Measurements from ENCODE around the gene AGMAT. TPM values are rescaled to one million over a fixed set of nuclear protein-coding genes. Genes with fewer than 3 reads are reported as not detected.

Gene AGMAT, protein sequence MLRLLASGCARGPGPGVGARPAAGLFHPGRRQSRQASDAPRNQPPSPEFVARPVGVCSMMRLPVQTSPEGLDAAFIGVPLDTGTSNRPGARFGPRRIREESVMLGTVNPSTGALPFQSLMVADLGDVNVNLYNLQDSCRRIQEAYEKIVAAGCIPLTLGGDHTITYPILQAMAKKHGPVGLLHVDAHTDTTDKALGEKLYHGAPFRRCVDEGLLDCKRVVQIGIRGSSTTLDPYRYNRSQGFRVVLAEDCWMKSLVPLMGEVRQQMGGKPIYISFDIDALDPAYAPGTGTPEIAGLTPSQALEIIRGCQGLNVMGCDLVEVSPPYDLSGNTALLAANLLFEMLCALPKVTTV
- 1 to 10 TPM; 1.4 to 3.8 (median 3.0) TPM for total RNA-seq
- 1 to 10 TPM; 2.8 to 6.1 (median 4.2) TPM for polyA plus RNA-seq
- long read RNA-seq, donor 1 = 0 reads
- long read RNA-seq, donor 2 = 0 reads

- peak; percentile 90 for DNase-seq
- WGBS, 5 donors = 2 to 6% (median 4%) methylated on average over 19 to 68 of the region's 68 CpGs
- intact Hi-C loops (cut with DNase I; ENCODE audit: low total_unique reads) = no loop called here
Measured at GRCh38 chr1:15584489-15585363, at the start of gene AGMAT. Gene AGMAT (minus strand): TSS chr1:15585051. CDS start chr1:15584967, 84 bp downstream.

GRCh38 chr1:15633756-15634420, 49.0 kb upstream of the AGMAT start:
- whole genome bisulfite sequencing, 5 donors = 95 to 98% (median 97%) methylated on average over 9 of the region's 9 CpGs
- H3K27ac ChIP-seq = no peak overlapping the region
- no peaks in the 10 kb centered on the region for H3K9me3 ChIP-seq
- TF ChIP-seq POLR2A (IDR thresholded peaks at IDR 0.05) = no peak
- no peak for TF ChIP-seq CTCF (IDR thresholded peaks at IDR 0.05 in 8 of 11, conservative IDR thresholded peaks at IDR 0.05 in 3 of 11)
- no peak for TF ChIP-seq POLR2AphosphoS5 (IDR thresholded peaks at IDR 0.05)
- no peak overlapping the region for H3K4me3 ChIP-seq
- no peak for DNase-seq
- intact Hi-C loops (cut with DNase I; ENCODE audit: low total_unique reads) = no loop called here
- peaks cover 9 to 100% (median 85%) of the 10 kb centered on the region in 6 donors for H3K36me3 ChIP-seq
- no peaks in the 10 kb centered on the region for H3K27me3 ChIP-seq (replicated peaks in 1 of 7)
- H3K4me1 ChIP-seq = peaks cover 0 to 3% (median 0%) of the 10 kb centered on the region in 6 donors

More at GRCh38 chr1:15584489-15585363, at the start of gene AGMAT:
- peak within 1 kb of the TSS; percentile 16 to 82 (median 49) for H3K27ac ChIP-seq
- peak within 1 kb of the TSS; percentile 35 to 74 (median 52) for H3K4me3 ChIP-seq
- H3K36me3 ChIP-seq = peaks cover 0 to 18% (median 0%) of the 10 kb centered on the region in 6 donors
- no peak for TF ChIP-seq POLR2A (IDR thresholded peaks at IDR 0.05)
- TF ChIP-seq POLR2AphosphoS5 (IDR thresholded peaks at IDR 0.05) = peak in 2 of 3 donors; percentile 54 to 56
- peak in 7 of 11 experiments; percentile 5 to 48 (median 31) for TF ChIP-seq CTCF (IDR thresholded peaks at IDR 0.05 in 8 of 11, conservative IDR thresholded peaks at IDR 0.05 in 3 of 11)
- H3K27me3 ChIP-seq (replicated peaks in 1 of 7) = peaks cover 0 to 6% (median 0%) of the 10 kb centered on the region in 7 donors
- H3K9me3 ChIP-seq = no peaks in the 10 kb centered on the region
- H3K4me1 ChIP-seq = peaks cover 0 to 34% (median 22%) of the 10 kb centered on the region in 6 donors

DNA sequence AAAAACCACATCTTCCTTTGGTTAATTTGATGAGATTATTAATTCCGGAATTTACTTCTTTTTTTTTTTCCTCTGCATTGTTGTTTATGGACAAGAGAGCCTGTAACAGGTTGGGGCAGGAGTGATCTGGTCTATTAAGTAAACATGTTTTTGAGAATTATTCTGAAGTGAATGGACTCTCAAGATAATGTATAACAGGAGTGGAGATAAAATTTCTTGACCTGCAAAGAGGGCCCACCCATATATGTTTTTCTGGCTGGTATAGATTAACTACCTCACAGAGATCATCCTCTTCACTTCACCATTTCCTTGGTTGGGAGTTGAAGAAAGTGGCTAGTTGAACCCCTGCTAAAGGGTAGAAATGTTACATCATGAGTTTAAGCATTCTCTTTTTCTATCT, 43.2 kb upstream of the AGMAT start:
- Histone ChIP-seq H3K4me3 (no peak overlapping the region), H3K36me3 (peaks cover 9 to 68% (median 38%) of the 10 kb centered on the region in 6 donors), H3K27ac (peak overlapping the region in 2 of 8 donors; percentile 13 to 32), H3K4me1 (peaks cover 10 to 61% (median 46%) of the 10 kb centered on the region in 6 donors), H3K27me3 (replicated peaks in 1 of 7) (no peaks in the 10 kb centered on the region), H3K9me3 (no peaks in the 10 kb centered on the region)
- TF ChIP-seq POLR2A (IDR thresholded peaks at IDR 0.05) (no peak), CTCF (IDR thresholded peaks at IDR 0.05 in 8 of 11, conservative IDR thresholded peaks at IDR 0.05 in 3 of 11) (no peak), POLR2AphosphoS5 (IDR thresholded peaks at IDR 0.05) (no peak)
- WGBS, 5 donors = 56 to 81% (median 63%) methylated on average over 1 of the region's 1 CpG
- intact Hi-C loops (cut with DNase I; ENCODE audit: low total_unique reads) = loop anchor here (10.0 kb wide), 1 partner anchor 117 kb away; the partner anchor contains the start of gene TMEM82
- DNase-seq = no peak

All from spleen (tissue), 13 donors.